ENCODE data around the gene BARHL2. TPM values are rescaled to one million over a fixed set of nuclear protein-coding genes. Genes with fewer than 3 reads are reported as not detected.
A peak's percentile ranks its signal among the peaks of the same experiment; 100 is the strongest.

Gene BARHL2
- not detected for total RNA-seq
- not detected for polyA plus RNA-seq

GRCh38 chr1:90716552-90717355 is at the start of gene BARHL2:
Gene BARHL2, minus strand, starts transcription at chr1:90717302. Its CDS starts 107 bp downstream, at chr1:90717195.
- Mint-ChIP-seq H3K36me3 (no peaks in the 10 kb centered on the region), H3K4me1 (peaks cover 15 to 36% (median 27%) of the 10 kb centered on the region in 4 donors), H3K27me3 (peaks cover 92% of the 10 kb centered on the region), H3K9me3 (peaks cover 0 to 23% (median 6%) of the 10 kb centered on the region in 7 donors), H3K27ac (peak within 1 kb of the TSS; percentile 62 to 77 (median 77)), H3K4me3 (peak within 1 kb of the TSS; percentile 29 to 79 (median 56))
- H3K4me3 ChIP-seq (ENCODE audit: low read depth, low read length): no peak within 1 kb of the TSS
- H3K4me1 ChIP-seq (ENCODE audit: control insufficient read depth, insufficient read depth, low read length, poor library complexity, severe bottlenecking): peaks cover 6% of the 10 kb centered on the region
- DNase-seq (no peak), ATAC-seq (ENCODE audit: low read depth in 2 of 2) (no peak)
- no peak within 1 kb of the TSS for H3K27ac ChIP-seq (ENCODE audit: insufficient read depth, low read length, poor library complexity, severe bottlenecking)
- peaks cover 50% of the 10 kb centered on the region for H3K27me3 ChIP-seq (ENCODE audit: control insufficient read depth, insufficient read depth, low read length)
- H3K36me3 ChIP-seq (ENCODE audit: control insufficient read depth, insufficient read depth, low read length): no peaks in the 10 kb centered on the region
- peaks cover 5 to 16% of the 10 kb centered on the region in 2 experiments for H3K9me3 ChIP-seq (ENCODE audit: control insufficient read depth in 2 of 2, low read length in 2 of 2)

GRCh38 chr1:90763930-90764329 is 46.8 kb upstream of the BARHL2 start:
- Mint-ChIP-seq H3K27ac (no peak overlapping the region), H3K27me3 (peaks cover 24% of the 10 kb centered on the region), H3K4me1 (no peaks in the 10 kb centered on the region), H3K36me3 (no peaks in the 10 kb centered on the region), H3K4me3 (no peak overlapping the region), H3K9me3 (peaks cover 0 to 2% (median 0%) of the 10 kb centered on the region in 7 donors)
- no peaks in the 10 kb centered on the region for H3K9me3 ChIP-seq (ENCODE audit: control insufficient read depth in 2 of 2, low read length in 2 of 2)
- ATAC-seq (ENCODE audit: low read depth in 2 of 2) (no peak), DNase-seq (no peak)
- H3K27ac ChIP-seq (ENCODE audit: insufficient read depth, low read length, poor library complexity, severe bottlenecking): no peak overlapping the region
- no peaks in the 10 kb centered on the region for H3K36me3 ChIP-seq (ENCODE audit: control insufficient read depth, insufficient read depth, low read length)
- H3K4me3 ChIP-seq (ENCODE audit: low read depth, low read length): no peak overlapping the region
- H3K27me3 ChIP-seq (ENCODE audit: control insufficient read depth, insufficient read depth, low read length): no peaks in the 10 kb centered on the region
- H3K4me1 ChIP-seq (ENCODE audit: control insufficient read depth, insufficient read depth, low read length, poor library complexity, severe bottlenecking): no peaks in the 10 kb centered on the region

GRCh38 chr1:90763506-90763905 is 46.4 kb upstream of the BARHL2 start:
- H3K4me1 ChIP-seq (ENCODE audit: control insufficient read depth, insufficient read depth, low read length, poor library complexity, severe bottlenecking): no peaks in the 10 kb centered on the region
- H3K4me1 Mint-ChIP-seq: no peaks in the 10 kb centered on the region
- H3K27me3 ChIP-seq (ENCODE audit: control insufficient read depth, insufficient read depth, low read length): no peaks in the 10 kb centered on the region
- no peak for ATAC-seq (ENCODE audit: low read depth in 2 of 2)
- no peak overlapping the region for H3K27ac Mint-ChIP-seq
- H3K9me3 ChIP-seq (ENCODE audit: control insufficient read depth in 2 of 2, low read length in 2 of 2): no peaks in the 10 kb centered on the region
- H3K27me3 Mint-ChIP-seq: peaks cover 24% of the 10 kb centered on the region
- peak in 1 of 3 donors; percentile 7 for DNase-seq
- H3K36me3 Mint-ChIP-seq: no peaks in the 10 kb centered on the region
- no peak overlapping the region for H3K4me3 Mint-ChIP-seq
- H3K27ac ChIP-seq (ENCODE audit: insufficient read depth, low read length, poor library complexity, severe bottlenecking): no peak overlapping the region
- no peak overlapping the region for H3K4me3 ChIP-seq (ENCODE audit: low read depth, low read length)
- peaks cover 0 to 1% (median 0%) of the 10 kb centered on the region in 7 donors for H3K9me3 Mint-ChIP-seq
- no peaks in the 10 kb centered on the region for H3K36me3 ChIP-seq (ENCODE audit: control insufficient read depth, insufficient read depth, low read length)

- no peaks in the 10 kb centered on the region for H3K4me1 Mint-ChIP-seq
- H3K4me1 ChIP-seq (ENCODE audit: control insufficient read depth, insufficient read depth, low read length, poor library complexity, severe bottlenecking): no peaks in the 10 kb centered on the region
- no peak overlapping the region for H3K27ac ChIP-seq (ENCODE audit: insufficient read depth, low read length, poor library complexity, severe bottlenecking)
- DNase-seq (no peak), ATAC-seq (ENCODE audit: low read depth in 2 of 2) (no peak)
- no peaks in the 10 kb centered on the region for H3K9me3 ChIP-seq (ENCODE audit: control insufficient read depth in 2 of 2, low read length in 2 of 2)
- H3K4me3 ChIP-seq (ENCODE audit: low read depth, low read length): no peak overlapping the region
- no peaks in the 10 kb centered on the region for H3K36me3 Mint-ChIP-seq
- H3K4me3 Mint-ChIP-seq: no peak overlapping the region
- H3K9me3 Mint-ChIP-seq: peaks cover 0 to under 1% (median 0%) of the 10 kb centered on the region in 7 donors
- no peaks in the 10 kb centered on the region for H3K36me3 ChIP-seq (ENCODE audit: control insufficient read depth, insufficient read depth, low read length)
- no peaks in the 10 kb centered on the region for H3K27me3 ChIP-seq (ENCODE audit: control insufficient read depth, insufficient read depth, low read length)
- H3K27me3 Mint-ChIP-seq: peaks cover 24% of the 10 kb centered on the region
- no peak overlapping the region for H3K27ac Mint-ChIP-seq
These were observed 44.9 kb upstream of the BARHL2 start for GRCh38 chr1:90761781-90762589.

- no peak overlapping the region for H3K27ac Mint-ChIP-seq
These were observed 44.1 kb upstream of the BARHL2 start for GRCh38 chr1:90761156-90761555.

GRCh38 chr1:90753556-90753955 is 36.5 kb upstream of the BARHL2 start:
- ATAC-seq (ENCODE audit: low read depth in 2 of 2): no peak

More at GRCh38 chr1:90761156-90761555, 44.1 kb upstream of the BARHL2 start:
- H3K4me3 Mint-ChIP-seq: no peak overlapping the region
- Histone ChIP-seq H3K27me3 (ENCODE audit: control insufficient read depth, insufficient read depth, low read length) (no peaks in the 10 kb centered on the region), H3K4me1 (ENCODE audit: control insufficient read depth, insufficient read depth, low read length, poor library complexity, severe bottlenecking) (no peaks in the 10 kb centered on the region), H3K27ac (ENCODE audit: insufficient read depth, low read length, poor library complexity, severe bottlenecking) (no peak overlapping the region), H3K4me3 (ENCODE audit: low read depth, low read length) (no peak overlapping the region), H3K9me3 (ENCODE audit: control insufficient read depth in 2 of 2, low read length in 2 of 2) (no peaks in the 10 kb centered on the region), H3K36me3 (ENCODE audit: control insufficient read depth, insufficient read depth, low read length) (no peaks in the 10 kb centered on the region)
- H3K27me3 Mint-ChIP-seq: peaks cover 23% of the 10 kb centered on the region
- no peaks in the 10 kb centered on the region for H3K9me3 Mint-ChIP-seq
- ATAC-seq (ENCODE audit: low read depth in 2 of 2) (no peak), DNase-seq (no peak)
- no peaks in the 10 kb centered on the region for H3K36me3 Mint-ChIP-seq
- H3K4me1 Mint-ChIP-seq: no peaks in the 10 kb centered on the region

GRCh38 chr1:90748668-90749067 is 31.6 kb upstream of the BARHL2 start:
- Mint-ChIP-seq H3K4me1 (no peaks in the 10 kb centered on the region), H3K27ac (no peak overlapping the region), H3K9me3 (peaks cover 0 to 4% (median 0%) of the 10 kb centered on the region in 7 donors), H3K27me3 (peaks cover 19% of the 10 kb centered on the region), H3K4me3 (no peak overlapping the region), H3K36me3 (no peaks in the 10 kb centered on the region)
- H3K27ac ChIP-seq (ENCODE audit: insufficient read depth, low read length, poor library complexity, severe bottlenecking): no peak overlapping the region
- H3K27me3 ChIP-seq (ENCODE audit: control insufficient read depth, insufficient read depth, low read length): peaks cover 16% of the 10 kb centered on the region
- H3K4me1 ChIP-seq (ENCODE audit: control insufficient read depth, insufficient read depth, low read length, poor library complexity, severe bottlenecking): no peaks in the 10 kb centered on the region
- H3K4me3 ChIP-seq (ENCODE audit: low read depth, low read length): no peak overlapping the region
- DNase-seq (no peak), ATAC-seq (ENCODE audit: low read depth in 2 of 2) (no peak)
- H3K9me3 ChIP-seq (ENCODE audit: control insufficient read depth in 2 of 2, low read length in 2 of 2): no peaks in the 10 kb centered on the region
- H3K36me3 ChIP-seq (ENCODE audit: control insufficient read depth, insufficient read depth, low read length): no peaks in the 10 kb centered on the region

More at GRCh38 chr1:90753556-90753955, 36.5 kb upstream of the BARHL2 start:
- Histone ChIP-seq H3K4me1 (ENCODE audit: control insufficient read depth, insufficient read depth, low read length, poor library complexity, severe bottlenecking) (no peaks in the 10 kb centered on the region), H3K27ac (ENCODE audit: insufficient read depth, low read length, poor library complexity, severe bottlenecking) (no peak overlapping the region), H3K4me3 (ENCODE audit: low read depth, low read length) (no peak overlapping the region), H3K36me3 (ENCODE audit: control insufficient read depth, insufficient read depth, low read length) (no peaks in the 10 kb centered on the region), H3K27me3 (ENCODE audit: control insufficient read depth, insufficient read depth, low read length) (peaks cover 8% of the 10 kb centered on the region), H3K9me3 (ENCODE audit: control insufficient read depth in 2 of 2, low read length in 2 of 2) (no peaks in the 10 kb centered on the region)
- peaks cover 0 to 2% (median 0%) of the 10 kb centered on the region in 7 donors for H3K9me3 Mint-ChIP-seq
- H3K36me3 Mint-ChIP-seq: no peaks in the 10 kb centered on the region
- no peaks in the 10 kb centered on the region for H3K4me1 Mint-ChIP-seq
- H3K27ac Mint-ChIP-seq: no peak overlapping the region
- no peak for DNase-seq
- peaks cover 5% of the 10 kb centered on the region for H3K27me3 Mint-ChIP-seq
- no peak overlapping the region for H3K4me3 Mint-ChIP-seq
